Lung (tissue), 12 donors: ENCODE measurements around the gene CYB5R2. TPM values are rescaled to one million over a fixed set of nuclear protein-coding genes. Genes with fewer than 3 reads are reported as not detected.

Experiments
- ATAC-seq: fragments of 200-7000 bp; cut with Tn5 transposase; one replicate; pipeline ENCODE4 v1.9.1; 2020; ENCODE audit warnings: moderate number of reproducible peaks; ENCODE audit not compliant: insufficient read depth, low FRiP score
- DNase-seq, 3 donors: peaks; one replicate each; pipeline ENCODE4 v3.0.0-alpha.2; 2013 to 2017
- H3K27ac ChIP-seq, 2 donors: one replicate each; pipeline ENCODE4 v1.5.1; 2013; ENCODE audit warnings: mild to moderate bottlenecking in 2 of 2, moderate library complexity in 2 of 2, control low read depth in 1 of 2, inconsistent platforms in 1 of 2, low read depth in 1 of 2, low read length in 1 of 2
- H3K27me3 ChIP-seq, 3 donors: one replicate each; pipeline ENCODE4 v1.5.1; 2013; ENCODE audit warnings: low read length in 2 of 3; ENCODE audit not compliant: control insufficient read depth in 3 of 3, insufficient read depth in 3 of 3
- H3K36me3 ChIP-seq, 4 donors: one replicate each; pipeline ENCODE4 v1.5.1; 2013; ENCODE audit warnings: low read length in 4 of 4, mild to moderate bottlenecking in 1 of 4, moderate library complexity in 1 of 4; ENCODE audit not compliant: control insufficient read depth in 4 of 4, insufficient read depth in 4 of 4
- H3K4me1 ChIP-seq, 5 donors: one replicate each; pipeline ENCODE4 v1.5.1; 2013; ENCODE audit warnings: low read length in 5 of 5, mild to moderate bottlenecking in 2 of 5, moderate library complexity in 1 of 5; ENCODE audit not compliant: control insufficient read depth in 5 of 5, insufficient read depth in 5 of 5
- H3K4me3 ChIP-seq: one replicate; pipeline ENCODE4 v1.5.1; 2013; ENCODE audit warnings: mild to moderate bottlenecking, control low read depth, moderate library complexity
- H3K9ac ChIP-seq, 2 donors: one replicate each; pipeline ENCODE4 v1.5.1; 2013; ENCODE audit warnings: low read length in 2 of 2, control low read depth in 1 of 2; ENCODE audit not compliant: insufficient read depth in 1 of 2
- H3K9me3 ChIP-seq, 4 donors: one replicate each; pipeline ENCODE4 v1.5.1; 2013; ENCODE audit warnings: low read length in 3 of 4, mild to moderate bottlenecking in 1 of 4, moderate library complexity in 1 of 4; ENCODE audit not compliant: control insufficient read depth in 4 of 4, insufficient read depth in 3 of 4
- WGBS, 2 donors: extraction: QIAGEN DNeasy Blood & Tissue Kit; methylation state at CpG; one replicate each; pipeline ENCODE4 v1.1.7; 2013; 5-methylcytosine and 5-hydroxymethylcytosine counted together
- polyA plus RNA-seq, 2 donors: library from polyadenylated mRNA; stranded (reverse); fragments of 200-250 nt; gene quantifications; one replicate each; pipeline ENCODE4 v1.2.1, GENCODE V29; 2013
- total RNA-seq, 2 donors: library from RNA; depleted of rRNA in 1 of 2; stranded (reverse); fragments of >200 nt in 1 of 2; gene quantifications; one replicate each; pipeline ENCODE4 v1.2.1, GENCODE V29; 2014 to 2021
- TF ChIP-seq, protein P1 (sequence below): IDR thresholded peaks from 2 replicates; pipeline ENCODE4 v1.5.1; 2012; ENCODE audit warnings: mild to moderate bottlenecking; ENCODE audit errors: control extremely low read depth, extremely low read depth
- donor health status: control.
- donor health status: control.
- donor health status: Bipolar disorder and iron deficiency.
- donor health status: healthy.
- donor health status: DM: yes; HTN: yes; CAD: no.

CYB5R2 gene
- total and polyA plus RNA-seq, 4 donors = 7.1 to 15.5 (median 13.7) TPM

DNA sequence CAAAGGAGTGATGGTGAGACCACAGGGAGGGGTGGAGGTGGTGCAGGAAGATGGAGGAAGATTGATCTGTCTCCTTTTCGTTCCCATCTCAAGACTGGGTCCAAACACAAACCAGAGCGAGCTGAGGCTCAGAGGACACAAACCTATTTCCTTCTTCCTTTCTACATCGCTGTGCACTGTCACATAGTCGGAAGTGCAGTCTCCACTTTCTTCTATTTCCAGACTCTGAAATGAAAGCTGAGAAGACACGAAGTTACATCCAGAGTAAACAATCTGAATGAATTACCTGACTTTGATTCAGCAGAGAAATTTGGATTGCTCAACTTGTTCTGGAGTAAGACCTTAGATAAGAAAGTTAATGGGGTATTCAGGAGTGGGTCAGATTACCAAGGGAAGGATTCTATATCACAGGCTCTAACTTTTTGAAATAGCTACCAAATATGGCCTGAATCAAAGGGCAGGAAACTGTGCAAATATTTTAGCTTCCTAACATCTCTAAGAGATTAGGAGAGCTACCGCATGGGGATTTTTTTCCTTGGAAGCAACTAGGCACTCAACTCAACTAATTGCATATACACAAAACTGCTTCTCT is 18.6 kb upstream of the CYB5R2 start:
- no peaks in the 10 kb centered on the region for H3K27me3 ChIP-seq
- no peak overlapping the region for H3K27ac ChIP-seq
- WGBS, 2 donors = 49 to 57% methylated on average over 6 of the region's 6 CpGs
- H3K9me3 ChIP-seq = no peaks in the 10 kb centered on the region
- H3K9ac ChIP-seq = no peak overlapping the region
- DNase-seq (peak in 1 of 3 donors; percentile 54), ATAC-seq (no peak)
- H3K4me3 ChIP-seq = no peak overlapping the region
- TF ChIP-seq, protein P1, sequence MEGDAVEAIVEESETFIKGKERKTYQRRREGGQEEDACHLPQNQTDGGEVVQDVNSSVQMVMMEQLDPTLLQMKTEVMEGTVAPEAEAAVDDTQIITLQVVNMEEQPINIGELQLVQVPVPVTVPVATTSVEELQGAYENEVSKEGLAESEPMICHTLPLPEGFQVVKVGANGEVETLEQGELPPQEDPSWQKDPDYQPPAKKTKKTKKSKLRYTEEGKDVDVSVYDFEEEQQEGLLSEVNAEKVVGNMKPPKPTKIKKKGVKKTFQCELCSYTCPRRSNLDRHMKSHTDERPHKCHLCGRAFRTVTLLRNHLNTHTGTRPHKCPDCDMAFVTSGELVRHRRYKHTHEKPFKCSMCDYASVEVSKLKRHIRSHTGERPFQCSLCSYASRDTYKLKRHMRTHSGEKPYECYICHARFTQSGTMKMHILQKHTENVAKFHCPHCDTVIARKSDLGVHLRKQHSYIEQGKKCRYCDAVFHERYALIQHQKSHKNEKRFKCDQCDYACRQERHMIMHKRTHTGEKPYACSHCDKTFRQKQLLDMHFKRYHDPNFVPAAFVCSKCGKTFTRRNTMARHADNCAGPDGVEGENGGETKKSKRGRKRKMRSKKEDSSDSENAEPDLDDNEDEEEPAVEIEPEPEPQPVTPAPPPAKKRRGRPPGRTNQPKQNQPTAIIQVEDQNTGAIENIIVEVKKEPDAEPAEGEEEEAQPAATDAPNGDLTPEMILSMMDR = no peak
- H3K36me3 ChIP-seq = no peaks in the 10 kb centered on the region
- peaks cover 0 to 4% (median 0%) of the 10 kb centered on the region in 5 donors for H3K4me1 ChIP-seq

DNA sequence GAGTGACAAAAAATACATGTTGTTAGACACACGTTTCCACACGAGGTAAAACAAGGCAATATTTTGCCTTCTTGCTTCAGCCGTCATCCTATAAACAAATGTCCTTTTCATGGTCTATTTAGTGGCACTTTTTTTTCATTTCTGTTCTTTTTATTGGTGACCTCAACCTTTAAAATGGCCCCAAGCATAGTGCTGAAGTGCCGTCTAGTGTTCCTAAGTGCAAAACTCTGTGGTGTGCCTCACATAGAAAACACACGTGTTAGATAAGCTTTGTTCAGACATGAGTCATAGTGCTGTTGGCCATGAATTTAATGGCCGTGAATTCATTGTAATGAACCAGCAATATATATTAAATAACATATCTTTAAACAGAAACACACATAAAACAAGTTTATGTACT is 17.3 kb upstream of the CYB5R2 start:
- Histone ChIP-seq H3K27me3 (no peaks in the 10 kb centered on the region), H3K4me1 (peaks cover 0 to 4% (median 0%) of the 10 kb centered on the region in 5 donors), H3K9ac (no peak overlapping the region), H3K27ac (no peak overlapping the region), H3K4me3 (no peak overlapping the region), H3K9me3 (no peaks in the 10 kb centered on the region), H3K36me3 (no peaks in the 10 kb centered on the region)
- WGBS, 2 donors = 56 to 83% methylated on average over 6 of the region's 6 CpGs
- TF ChIP-seq, protein P1 = no peak
- ATAC-seq = no peak
- DNase-seq = no peak

DNA sequence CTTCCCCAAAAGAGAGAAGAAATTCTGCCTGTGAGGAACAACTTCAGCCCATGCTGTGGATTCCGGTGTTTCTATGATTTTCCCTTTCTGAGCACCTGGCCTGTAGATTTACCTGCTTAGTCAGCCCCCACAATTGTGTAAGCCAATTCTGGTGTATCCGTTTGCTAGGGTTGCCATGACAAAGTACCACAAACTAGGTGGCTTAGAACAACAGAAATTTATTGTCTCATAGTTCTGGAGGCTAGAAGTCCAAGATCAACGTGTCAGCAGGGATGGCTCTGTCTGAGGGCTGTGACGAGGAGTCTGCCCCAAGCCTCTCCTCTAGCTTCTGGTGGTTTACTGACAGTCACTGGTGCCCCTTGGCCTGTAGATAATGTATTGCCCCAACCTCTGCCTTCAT is 15.9 kb upstream of the CYB5R2 start:
- Histone ChIP-seq H3K27ac (no peak overlapping the region), H3K9me3 (no peaks in the 10 kb centered on the region), H3K9ac (no peak overlapping the region), H3K27me3 (no peaks in the 10 kb centered on the region), H3K4me1 (peaks cover 0 to 4% (median 0%) of the 10 kb centered on the region in 5 donors), H3K4me3 (no peak overlapping the region), H3K36me3 (no peaks in the 10 kb centered on the region)
- TF ChIP-seq, protein P1 = no peak
- WGBS, 2 donors = 60 to 66% methylated on average over 4 of the region's 4 CpGs
- DNase-seq (no peak), ATAC-seq (no peak)
